A549 (cell line): Measurements from ENCODE around the gene ASPG. TPM values are rescaled to one million over a fixed set of nuclear protein-coding genes. Genes with fewer than 3 reads are reported as not detected.

Source experiments
- ATAC-seq, 2 experiments: fragments of 200-7000 bp in 1 of 2; fragments of >200 bp in 1 of 2; cut with Nextera tagmentation in 1 of 2; cut with Tn5 transposase in 1 of 2; 3 replicates each; pipeline versions ENCODE4 v1.8.0 to v1.9.1; 2018 to 2020; ENCODE audit warnings: mild to moderate bottlenecking in 1 of 2, moderate library complexity in 1 of 2
- CTCF ChIA-PET: fragments of 300-600 bp; sonication (Branson Sonifier 250); formaldehyde crosslinking; extraction: SDS; loops from one replicate; lab custom pipeline; 2021; ENCODE audit warnings: antibody characterized with exemption, inconsistent platforms; lab: Yijun Ruan, JAX
- POLR2A ChIA-PET: fragments of 350-600 bp; formaldehyde crosslinking; extraction: SDS; loops from one replicate; lab custom pipeline; 2021; ENCODE audit warnings: antibody characterized with exemption, inconsistent platforms; lab: Yijun Ruan, JAX
- DNase-seq, 2 experiments: peaks; one replicate each; pipeline versions ENCODE4 v3.0.0 to v3.0.0-alpha.2; 2011 to 2016; ENCODE audit warnings: low read depth in 1 of 2, low spot score in 1 of 2
- FAIRE-seq: peaks from 2 replicates; lab custom pipeline; 2011; peaks lifted over from hg19 to GRCh38; lab: Jason Lieb, UNC
- H3K27ac ChIP-seq, 2 experiments: fragments of >200 bp; sonication (Bioruptor Twin); formaldehyde crosslinking; 3 replicates each; pipeline ENCODE4 v1.5.1; 2016 to 2017
- H3K4me1 ChIP-seq: fragments of >200 bp; sonication (Bioruptor Twin); formaldehyde crosslinking; 3 replicates; pipeline ENCODE4 v1.6.1; 2016
- H3K4me2 ChIP-seq: fragments of >200 bp; sonication (Bioruptor Twin); formaldehyde crosslinking; 3 replicates; pipeline ENCODE4 v1.6.1; 2016
- H3K4me3 ChIP-seq: fragments of >200 bp; sonication (Bioruptor Twin); formaldehyde crosslinking; 3 replicates; pipeline ENCODE4 v1.5.1; 2016
- H3K9me3 ChIP-seq: fragments of >200 bp; sonication (Bioruptor Twin); formaldehyde crosslinking; 3 replicates; pipeline ENCODE4 v1.6.1; 2016
- CTCF ChIP-seq: fragments of >200 bp; sonication (Bioruptor Twin); formaldehyde crosslinking; IDR thresholded peaks from 3 replicates; pipeline ENCODE4 v1.5.1; 2016
- NPAS2 ChIP-seq: fragments of 250-450 bp; sonication (Bioruptor Pico); IDR thresholded peaks from 2 replicates; pipeline ENCODE4 v1.8.0; 2022; ENCODE audit warnings: mild to moderate bottlenecking, moderate library complexity, borderline replicate concordance
- POLR2A ChIP-seq: IDR thresholded peaks from 2 replicates; pipeline ENCODE4 v1.6.1; 2012; ENCODE audit warnings: mild to moderate bottlenecking, low read length
- WGBS: methylation state at CpG from one replicate; pipeline ENCODE4 v1.1.6; 2017; ENCODE audit errors: missing lambda C conversion rate; 5-methylcytosine and 5-hydroxymethylcytosine counted together
- polyA plus RNA-seq, 4 experiments: library from polyadenylated mRNA; depleted of rRNA in 3 of 4; stranded (reverse); fragments of >200 nt; fragmentation: RNase III in 1 of 4; extraction: RNeasy Plus Mini Kit Qiagen cat#74134 plus additional on column Dnase treatment in 1 of 4; gene quantifications; 2 replicates in 3 of 4; 3 replicates in 1 of 4; pipeline ENCODE4 v1.2.3, GENCODE V29; 2011 to 2017
- small RNA-seq, 6 experiments: library from RNA; depleted of rRNA; stranded (forward); fragments of <200 nt; gene quantifications; one replicate each; pipeline ENCODE3, GENCODE V24; 2012

The ASPG gene
- polyA plus RNA-seq, 2 of the 4 experiments (the other 2 are of a cell fraction), result not detected

GRCh38 chr14:104164512-104164911 is 79.0 kb downstream of the ASPG start:
- no peak for TF ChIP-seq CTCF
- TF ChIP-seq POLR2A, result no peak
- TF ChIP-seq NPAS2 (CRISPR knock-in tag), result no peak
- TF ChIP-seq, all 56 proteins: peak for 0
- DNase-seq (no peak), ATAC-seq (no peak), FAIRE-seq (no peak)
- H3K27ac ChIP-seq, result no peak overlapping the region
- H3K4me1 ChIP-seq, result no peaks in the 10 kb centered on the region
- no peaks in the 10 kb centered on the region for H3K9me3 ChIP-seq
- WGBS, result 69% methylated on average over 9 of the region's 9 CpGs
- ChIA-PET POLR2A (no interaction called here), CTCF (no interaction called here)
- no peak overlapping the region for H3K4me2 ChIP-seq
- H3K4me3 ChIP-seq, result no peak overlapping the region

Small RNAs within 50 kb of the gene (small RNA-seq; reads per million reads assigned to genes)
- gene MIR203A, result 0.16 to 48.2 (median 7.1) reads per million in 6 experiments

Other genes with a start within 250 kb of the ASPG start
- gene PPP1R13B, start 238.1 kb upstream of the ASPG start, polyA plus RNA-seq (2011; rRNA removed), result 2.2 TPM in 2 replicates
- gene PPP1R13B, start 238.1 kb upstream of the ASPG start, polyA plus RNA-seq (2017; fragmentation: RNase III; extraction: RNeasy Plus Mini Kit Qiagen cat#74134 plus additional on column Dnase treatment), result 2.7 to 3.6 TPM (median 2.8 TPM) in 3 replicates
- 0.04 and 0.05 TPM in 2 replicates for gene TDRD9, start 157.2 kb upstream of the ASPG start, polyA plus RNA-seq (2011; rRNA removed)
- not detected in 3 replicates for gene TDRD9, start 157.2 kb upstream of the ASPG start, polyA plus RNA-seq (2017; fragmentation: RNase III; extraction: RNeasy Plus Mini Kit Qiagen cat#74134 plus additional on column Dnase treatment)
- not detected in 2 replicates for gene RD3L, start 143.2 kb upstream of the ASPG start, polyA plus RNA-seq (2011; rRNA removed)
- gene RD3L, start 143.2 kb upstream of the ASPG start, polyA plus RNA-seq (2017; fragmentation: RNase III; extraction: RNeasy Plus Mini Kit Qiagen cat#74134 plus additional on column Dnase treatment), result not detected in 3 replicates
- 0.20 and 0.28 TPM in 2 replicates for gene KIF26A, start 52.9 kb downstream of the ASPG start, polyA plus RNA-seq (2011; rRNA removed)
- 1.9 to 2.3 TPM (median 2.1 TPM) in 3 replicates for gene KIF26A, start 52.9 kb downstream of the ASPG start, polyA plus RNA-seq (2017; fragmentation: RNase III; extraction: RNeasy Plus Mini Kit Qiagen cat#74134 plus additional on column Dnase treatment)